NOMO-1 (cell line): Measurements from ENCODE around the gene BNIPL.

ENCODE experiments used
- DNase-seq, 2 experiments: peaks; one replicate each; lab custom pipeline; 2025; ENCODE audit not compliant: unreplicated experiment in 2 of 2; lab: John Stamatoyannopoulos, UW

The BNIPL gene

DNA sequence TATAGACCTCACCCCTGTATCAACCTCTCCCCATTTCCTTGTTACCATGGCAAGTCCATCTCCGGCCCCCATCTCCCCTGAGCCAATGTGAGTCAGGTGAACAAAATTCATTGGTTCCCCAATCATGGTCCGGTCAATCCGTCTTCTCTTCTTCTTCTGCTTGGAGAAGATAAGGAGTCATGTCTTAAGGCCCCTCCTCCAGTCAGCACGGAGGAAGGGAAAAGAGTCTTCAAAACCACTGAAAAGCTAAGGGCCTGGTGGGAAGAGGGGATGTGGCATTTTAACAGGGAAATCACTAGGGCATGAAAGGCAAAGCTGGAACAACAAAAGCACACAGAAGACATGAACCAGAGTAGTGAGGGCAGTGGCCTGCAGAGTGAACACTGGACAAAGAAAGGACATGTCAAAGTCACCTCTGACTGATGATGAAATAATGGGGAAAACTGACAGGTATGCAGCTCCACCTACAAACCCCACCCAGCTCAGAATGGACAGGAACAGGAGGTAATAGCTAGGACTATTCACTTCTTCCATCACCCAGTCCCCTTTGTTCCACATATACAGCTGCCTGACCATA, 18.7 kb downstream of the BNIPL start:
- DNase-seq: no peak

DNA sequence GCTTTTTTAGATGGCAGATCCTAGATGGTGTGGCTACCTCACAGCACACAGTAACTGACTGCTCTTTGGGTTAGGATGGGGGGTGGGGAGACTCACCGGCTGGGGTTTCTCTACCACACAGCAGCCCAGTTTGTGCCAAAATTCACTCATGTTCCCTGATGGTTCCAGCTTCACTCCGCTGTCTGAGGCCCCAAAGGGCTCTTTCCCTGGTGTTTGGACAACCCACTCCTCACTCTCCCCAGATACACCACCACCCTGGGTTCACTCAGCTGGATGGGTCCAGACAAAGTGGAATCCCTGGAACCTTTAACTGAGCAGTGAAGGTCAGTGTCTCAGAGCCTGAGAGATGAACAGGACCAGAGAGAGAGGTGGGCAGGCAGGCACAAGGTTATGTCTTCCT, 19.2 kb downstream of the BNIPL start:
- DNase-seq: no peak

DNA sequence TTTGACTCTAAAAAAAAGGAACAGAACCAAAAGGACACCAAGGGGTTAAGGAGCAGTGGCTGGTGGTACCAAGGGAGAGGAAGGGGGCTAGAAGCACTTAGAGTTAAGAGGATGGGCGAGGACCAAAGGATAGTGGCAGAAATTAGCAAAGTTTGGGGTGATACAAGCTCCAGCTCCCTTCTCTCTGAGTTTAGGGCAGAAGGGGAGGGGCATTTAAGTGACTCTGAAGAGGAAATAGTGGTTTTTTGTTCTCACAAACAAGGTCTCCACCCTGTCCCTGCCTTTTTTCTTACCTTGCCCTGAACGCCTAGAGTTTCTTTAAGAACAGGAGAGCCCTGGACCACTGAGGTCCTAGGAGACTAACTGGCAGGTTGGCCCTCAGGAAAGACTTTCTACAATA, 19.8 kb downstream of the BNIPL start:
- DNase-seq: peak; percentile 27 to 35

DNA sequence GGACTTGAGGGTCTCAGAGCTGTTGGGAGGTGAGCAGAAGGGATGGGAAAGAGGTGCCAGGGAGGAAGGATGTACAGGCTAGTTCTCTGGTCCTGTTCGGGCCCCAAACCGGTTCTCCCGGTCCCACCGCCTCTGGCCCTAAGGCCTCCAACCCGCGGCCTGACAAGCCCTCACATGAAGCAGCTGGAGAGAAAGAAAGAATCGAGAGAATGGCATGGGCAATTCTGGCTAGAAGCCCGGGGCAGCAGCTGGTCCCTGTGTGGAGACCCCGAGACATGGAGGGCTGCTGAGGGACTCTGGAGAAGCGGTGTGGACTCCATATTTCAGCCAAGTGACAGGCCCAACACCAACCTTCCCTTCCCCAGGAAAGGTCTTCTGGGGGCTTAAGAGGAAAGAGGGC, 22.3 kb downstream of the BNIPL start:
- no peak for DNase-seq

DNA sequence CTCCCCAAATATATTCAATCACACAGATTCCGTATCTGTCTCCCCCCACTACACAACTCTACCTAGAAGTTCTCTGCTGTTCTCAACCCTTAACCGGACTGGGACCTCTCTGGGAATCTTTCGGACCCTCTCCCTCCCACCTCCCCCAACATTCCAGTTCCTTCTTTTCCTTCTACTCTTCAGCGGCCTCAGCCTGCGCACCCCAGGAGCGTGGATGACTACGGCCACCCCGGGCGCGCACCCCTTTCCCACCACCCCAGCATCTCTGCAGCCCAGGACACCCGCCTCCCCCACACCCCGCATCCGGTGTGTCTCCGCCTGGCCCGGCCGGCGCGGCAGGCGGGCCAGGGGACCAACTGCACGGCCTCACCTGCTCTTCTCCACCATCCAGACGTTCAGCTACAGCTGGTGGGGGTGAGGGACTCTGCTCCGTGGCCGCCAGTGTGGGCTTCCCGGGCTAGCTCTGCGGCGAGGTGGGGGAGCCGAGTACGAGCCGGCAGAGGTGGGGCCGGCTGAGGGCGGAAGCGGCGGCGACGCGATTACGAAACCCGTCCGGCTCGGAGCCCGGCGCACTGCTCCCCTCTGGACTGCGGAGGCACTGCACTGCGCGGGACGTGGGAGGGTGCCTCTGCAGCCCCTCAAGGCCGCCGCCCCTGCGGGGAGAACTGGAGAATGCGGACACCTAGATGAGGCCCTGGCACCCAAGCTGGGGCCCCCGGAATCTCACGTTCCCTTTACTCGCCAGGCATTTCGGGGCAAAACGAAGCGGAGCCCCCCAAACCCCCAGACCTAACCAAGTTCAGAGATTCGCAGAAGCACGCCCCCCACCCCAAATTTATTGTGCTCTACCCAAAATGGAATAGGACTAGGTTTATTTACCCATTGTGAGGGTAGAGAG, 23.0 kb downstream of the BNIPL start, which contains the start of gene CDC42SE1:
CDC42SE1 (minus strand) TSS at position 514 of the 898 bp plus-strand sequence. CDS start 3,892 bp downstream, outside the sequence.
- peak; percentile 86 to 87 for DNase-seq

DNA sequence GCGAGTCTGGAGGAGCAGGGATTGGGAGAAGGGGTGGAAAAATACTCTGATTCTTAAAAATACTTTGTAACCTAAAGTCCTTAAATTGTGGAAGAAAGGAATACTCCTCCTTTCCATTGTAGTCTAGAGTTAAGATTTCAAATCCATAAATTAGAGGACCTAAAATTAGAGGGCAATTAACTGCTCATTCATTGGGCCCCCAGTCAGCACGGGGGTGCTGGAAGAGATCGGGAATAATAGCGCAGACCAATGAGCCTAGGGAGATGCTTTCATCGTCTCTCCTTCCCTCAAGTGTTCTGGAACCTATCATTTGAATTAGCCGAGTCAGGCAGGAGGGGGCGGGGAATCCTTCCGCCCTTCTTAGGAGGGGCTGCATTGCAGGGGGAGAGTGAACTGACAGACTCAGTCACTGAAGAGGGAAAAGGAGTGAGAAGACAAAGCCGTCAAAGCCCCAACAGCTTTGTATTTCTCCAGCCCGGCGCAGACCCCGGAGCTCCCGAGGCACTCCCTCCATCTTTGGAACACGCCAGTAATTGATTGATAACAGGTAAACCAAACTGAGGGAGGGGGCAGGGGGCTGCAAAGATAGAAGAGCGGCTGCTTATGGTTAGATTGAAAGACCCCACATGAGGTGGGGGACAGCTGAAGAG, 23.7 kb downstream of the BNIPL start, which contains the start of gene MLLT11:
MLLT11 (plus strand) TSS at position 391 of the 650 bp plus-strand sequence. CDS start 6,828 bp downstream, outside the sequence.
- DNase-seq: no peak

DNA sequence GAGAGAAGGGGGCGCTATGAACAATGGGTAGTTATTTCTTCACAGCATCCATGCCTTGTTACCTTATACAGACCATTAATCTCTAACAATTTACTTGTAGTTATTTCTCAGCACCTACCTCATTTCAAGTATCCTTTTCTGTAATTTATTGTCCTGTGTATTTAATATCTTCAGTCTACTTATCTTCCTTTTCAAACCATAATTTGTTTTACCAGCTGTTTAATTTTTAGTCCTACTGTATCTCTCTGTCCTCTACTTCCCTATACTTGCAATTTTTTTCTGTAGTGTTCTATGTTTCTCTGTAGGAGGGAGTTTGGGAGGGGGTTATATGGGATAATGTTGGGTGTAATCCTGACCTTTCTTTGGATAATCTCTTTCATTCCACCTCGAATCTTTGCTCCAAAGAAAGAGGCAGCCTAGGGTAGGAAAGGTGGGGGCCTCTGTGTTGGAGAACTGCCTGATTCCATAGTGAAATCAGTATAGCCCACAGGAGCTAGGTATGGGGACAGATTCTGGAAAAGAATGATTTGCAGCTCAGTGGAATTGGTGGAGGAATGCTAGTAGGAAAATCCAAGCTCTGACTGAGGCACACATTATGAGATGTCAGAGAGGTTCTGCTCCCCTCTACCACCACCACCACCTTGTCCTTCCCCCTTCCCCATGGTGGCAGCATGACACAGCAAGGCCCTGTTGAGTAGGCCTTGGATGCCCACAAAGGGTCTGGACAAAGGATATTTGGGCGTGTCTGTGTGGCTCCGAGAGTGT, 24.5 kb downstream of the BNIPL start:
- DNase-seq: no peak

DNA sequence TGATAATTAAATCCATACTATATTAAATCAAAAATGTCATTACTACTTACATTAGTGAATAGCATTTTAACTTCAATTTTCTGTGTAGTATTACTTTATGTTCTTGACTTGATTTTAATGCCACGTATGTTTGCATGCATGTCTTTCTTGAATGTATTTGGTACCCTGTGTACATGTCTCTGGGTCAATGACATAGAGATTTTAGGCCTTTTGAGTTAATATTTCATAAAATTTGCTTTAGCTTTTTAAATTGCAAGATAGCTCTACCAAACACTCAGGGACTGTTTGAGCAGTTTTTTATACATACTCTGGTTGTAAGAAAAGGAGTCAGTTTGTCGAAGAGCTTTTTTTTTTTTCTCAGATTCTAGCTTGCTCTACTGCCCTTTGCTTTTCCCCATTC, 25.3 kb downstream of the BNIPL start:
- no peak for DNase-seq

DNA sequence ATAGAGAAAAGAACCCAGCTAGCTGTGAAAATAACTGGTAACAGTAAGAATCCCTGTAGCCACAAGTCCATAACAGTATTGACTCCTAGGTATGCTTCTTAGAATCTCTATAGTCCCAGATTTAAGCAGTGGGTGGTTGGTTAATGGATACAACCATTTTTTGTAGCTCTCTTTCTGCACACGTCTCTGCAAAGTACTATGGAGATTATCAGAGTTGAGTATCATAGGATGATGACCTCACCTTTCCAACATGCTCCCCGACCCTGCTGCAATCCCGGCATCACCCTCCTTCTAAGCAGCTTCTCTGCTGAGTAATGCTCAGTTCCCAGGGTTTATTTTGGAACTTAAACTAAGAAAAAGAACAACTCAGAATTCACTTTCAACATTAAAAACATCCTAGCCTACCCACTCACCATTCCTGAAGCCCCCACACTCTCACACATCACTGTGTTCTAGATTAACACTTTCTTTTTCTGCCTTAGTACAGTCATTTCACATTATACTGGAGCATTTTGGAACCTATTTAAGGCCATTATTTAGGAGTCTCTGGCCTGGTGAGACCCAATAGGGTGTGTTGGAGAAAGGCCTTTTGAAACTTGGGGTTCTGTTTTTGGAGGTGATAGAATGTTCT, 26.5 kb downstream of the BNIPL start:
- no peak for DNase-seq

DNA sequence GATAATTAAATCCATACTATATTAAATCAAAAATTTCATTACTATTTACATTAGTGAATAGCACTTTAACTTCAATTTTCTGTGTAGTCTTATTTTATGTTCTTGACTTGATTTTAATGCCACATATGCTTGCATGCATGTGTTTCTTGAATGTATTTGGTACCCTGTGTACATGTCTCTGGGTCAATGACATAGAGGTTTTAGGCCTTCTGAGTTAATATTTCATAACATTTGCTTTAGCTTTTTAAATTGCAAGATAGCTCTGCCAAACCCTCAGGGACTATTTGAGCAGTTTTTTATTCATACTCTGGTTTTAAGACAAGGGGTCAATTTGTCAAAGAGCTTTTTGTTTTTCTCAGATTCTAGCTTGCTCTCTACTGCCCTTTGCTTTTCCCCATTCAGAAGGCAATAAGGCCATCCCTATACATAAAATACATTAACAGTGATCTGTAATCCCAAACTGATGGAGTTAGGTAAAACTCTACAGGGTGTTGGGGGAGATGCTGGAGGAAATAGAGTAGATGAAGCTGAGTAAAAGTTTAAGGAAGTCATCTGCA, 28.8 kb downstream of the BNIPL start:
- no peak for DNase-seq

DNA sequence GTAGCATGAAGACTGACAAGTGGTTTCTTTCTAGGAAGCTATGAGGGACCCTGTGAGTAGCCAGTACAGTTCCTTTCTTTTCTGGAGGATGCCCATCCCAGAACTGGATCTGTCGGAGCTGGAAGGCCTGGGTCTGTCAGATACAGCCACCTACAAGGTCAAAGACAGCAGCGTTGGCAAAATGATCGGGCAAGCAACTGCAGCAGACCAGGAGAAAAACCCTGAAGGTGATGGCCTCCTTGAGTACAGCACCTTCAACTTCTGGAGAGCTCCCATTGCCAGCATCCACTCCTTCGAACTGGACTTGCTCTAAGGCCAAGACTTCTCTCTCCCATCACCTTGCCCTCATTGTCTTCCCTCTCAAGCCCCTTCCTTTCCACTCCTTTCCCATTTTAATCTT, 30.8 kb downstream of the BNIPL start:
- DNase-seq: no peak

DNA sequence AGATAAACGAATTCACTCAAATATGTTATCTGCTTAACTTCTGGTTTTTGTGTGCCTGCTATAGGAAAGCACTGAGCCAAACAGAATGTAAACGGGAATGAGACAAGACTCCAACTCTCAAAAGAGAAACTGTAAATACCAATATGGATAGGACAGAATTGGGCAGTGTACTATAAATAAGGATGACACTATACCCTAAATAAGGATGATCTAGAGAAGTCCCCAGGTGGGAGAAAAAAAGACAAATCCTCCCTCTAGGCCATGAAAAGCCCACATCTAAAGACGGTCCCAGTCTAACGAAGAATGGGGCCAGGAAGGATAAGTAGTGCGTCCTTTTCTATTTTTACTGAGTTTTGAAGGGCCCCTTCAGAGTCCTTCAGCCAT, 32.7 kb downstream of the BNIPL start:
- DNase-seq: no peak

DNA sequence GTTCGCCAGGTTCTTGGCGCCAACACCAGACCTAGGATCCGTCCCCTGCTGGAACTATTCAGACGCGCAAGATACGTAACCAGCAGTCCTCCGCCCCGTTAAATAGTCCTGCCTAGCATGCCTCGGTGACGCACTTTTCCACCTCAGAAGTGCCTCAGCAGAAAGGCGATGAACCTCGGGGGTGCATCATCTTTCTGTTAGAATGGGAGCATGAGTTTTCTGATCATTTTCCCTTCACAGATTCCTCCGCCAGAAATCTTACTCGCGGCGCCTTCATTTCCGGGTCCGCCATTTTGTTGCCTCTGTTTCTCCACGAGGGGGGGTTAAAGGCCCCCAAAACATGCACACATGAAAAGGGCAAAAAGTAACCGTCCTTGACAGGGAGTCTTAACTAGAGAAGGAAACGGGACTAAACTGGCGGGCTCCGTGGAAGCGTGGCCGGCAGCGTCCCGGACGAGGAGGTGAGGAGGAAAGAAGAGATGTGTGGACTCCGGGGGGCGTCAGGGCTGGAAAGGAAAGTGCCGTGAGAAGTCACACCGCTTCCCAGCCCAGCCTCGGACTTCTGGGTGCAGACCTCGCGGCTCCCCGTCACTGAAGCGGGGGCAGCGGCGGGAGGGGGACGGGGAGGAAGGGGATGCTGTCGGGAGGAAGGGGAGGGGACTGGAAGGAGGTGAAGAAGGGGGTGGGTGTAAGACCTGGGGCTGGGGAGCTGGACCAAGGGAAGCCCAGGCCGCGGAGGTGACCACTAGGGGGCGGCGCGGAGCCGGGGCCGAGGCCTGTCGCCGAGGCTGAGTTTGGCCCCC, 34.3 kb downstream of the BNIPL start, which contains the start of gene GABPB2:
GABPB2 (plus strand) TSS at position 288 of the 803 bp plus-strand sequence. CDS start 17,429 bp downstream, outside the sequence.
- DNase-seq: peak; percentile 87 to 95

DNA sequence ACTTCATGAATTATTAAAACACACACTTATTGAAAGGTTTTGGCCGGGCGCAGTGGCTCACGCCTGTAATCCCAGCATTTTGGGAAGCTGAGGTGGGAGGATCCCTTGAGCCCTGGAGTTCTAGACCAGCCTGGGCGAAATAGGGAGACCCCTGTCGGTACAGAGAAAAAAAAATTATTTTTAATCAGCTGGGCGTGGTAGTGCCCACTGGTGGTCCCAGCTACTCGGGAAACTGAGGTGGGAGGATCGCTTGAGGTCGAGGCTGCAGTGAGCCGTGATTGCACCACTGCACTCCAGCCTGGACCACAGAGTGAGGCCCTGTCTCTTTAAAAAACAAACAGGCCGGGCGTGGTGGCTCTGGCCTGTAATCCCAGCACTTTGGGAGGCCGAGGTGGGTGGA, 35.8 kb downstream of the BNIPL start:
- no peak for DNase-seq

DNA sequence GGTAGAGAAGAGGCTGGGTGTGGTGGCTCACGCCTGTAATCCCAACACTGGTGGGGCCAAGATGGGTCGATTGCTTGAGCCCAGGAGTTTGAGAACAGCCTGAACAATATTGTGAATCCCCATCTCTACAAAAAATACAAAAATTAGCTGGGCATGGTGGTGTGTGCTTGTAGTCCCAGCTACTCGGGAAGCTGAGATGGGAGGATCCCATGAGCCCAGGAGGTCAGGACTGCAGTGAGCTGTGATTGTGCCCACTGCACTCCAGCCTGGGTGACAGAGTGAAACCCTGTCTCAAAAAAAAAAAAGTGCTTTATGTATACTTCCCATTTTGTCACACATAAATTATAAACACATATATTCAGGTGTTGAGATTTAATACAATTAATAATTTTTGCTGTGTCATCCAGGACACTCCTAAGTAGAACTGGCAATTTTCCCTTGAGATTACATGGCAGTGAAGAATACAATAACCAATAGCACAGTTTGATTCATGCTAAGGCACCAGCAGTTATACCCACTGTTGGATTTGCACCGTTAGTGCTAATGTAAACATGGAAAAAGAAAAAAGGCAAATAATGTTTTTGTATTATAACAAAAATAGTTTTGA, 49.7 kb downstream of the BNIPL start:
- no peak for DNase-seq
